ENCODE results near the gene MUCL3. TPM values are rescaled to one million over a fixed set of nuclear protein-coding genes. Genes with fewer than 3 reads are reported as not detected.

The MUCL3 gene
- total and polyA plus RNA-seq, 2 donors (not counting 1 experiment from before 2014, with no cell fraction given), result not detected

GRCh38 chr6:30928677-30929076 lies 12.1 kb upstream of the MUCL3 start:
- Histone ChIP-seq H3K27ac (ENCODE audit: low read length in 2 of 2) (no peak overlapping the region), H3K9me3 (ENCODE audit: control extremely low read depth in 1 of 3, control insufficient read depth in 2 of 3, insufficient read depth in 1 of 3, low read length in 2 of 3) (peaks cover 0 to 11% (median 6%) of the 10 kb centered on the region in 3 donors), H3K4me2 (replicated peaks; ENCODE audit: low read depth, low read length, poor library complexity, severe bottlenecking) (no peak overlapping the region), H3K27me3 (replicated peaks in 1 of 4; ENCODE audit: control extremely low read depth in 1 of 4, control insufficient read depth in 3 of 4, insufficient read depth in 4 of 4, low read length in 3 of 4) (no peaks in the 10 kb centered on the region), H3K79me2 (ENCODE audit: control insufficient read depth, insufficient read depth, low read length) (no peaks in the 10 kb centered on the region), H3K4me1 (ENCODE audit: control insufficient read depth in 2 of 2, insufficient read depth in 2 of 2, low read length in 2 of 2) (no peaks in the 10 kb centered on the region), H2AFZ (ENCODE audit: insufficient read depth, low read depth, low read length, poor library complexity, severe bottlenecking) (no peak overlapping the region), H3K9ac (ENCODE audit: low read length) (no peak overlapping the region), H3K36me3 (replicated peaks in 1 of 2; ENCODE audit: control extremely low read depth in 1 of 2, control insufficient read depth in 1 of 2, extremely low read depth in 1 of 2, insufficient read depth in 2 of 2, low read length in 1 of 2) (peaks cover 2 to 16% of the 10 kb centered on the region in 2 experiments), H3K4me3 (ENCODE audit: control extremely low read depth in 1 of 5, extremely low read depth in 1 of 5, insufficient read depth in 1 of 5, low read depth in 2 of 5, low read length in 4 of 5) (no peak overlapping the region), H4K20me1 (ENCODE audit: control insufficient read depth, insufficient read depth, low read length, poor library complexity, severe bottlenecking) (no peaks in the 10 kb centered on the region)
- TF ChIP-seq EZH2 (IDR thresholded peaks at IDR 0.05; ENCODE audit: borderline replicate concordance, insufficient read depth, low read depth, low read length, poor library complexity, severe bottlenecking), result no peak
- TF ChIP-seq, protein P1, sequence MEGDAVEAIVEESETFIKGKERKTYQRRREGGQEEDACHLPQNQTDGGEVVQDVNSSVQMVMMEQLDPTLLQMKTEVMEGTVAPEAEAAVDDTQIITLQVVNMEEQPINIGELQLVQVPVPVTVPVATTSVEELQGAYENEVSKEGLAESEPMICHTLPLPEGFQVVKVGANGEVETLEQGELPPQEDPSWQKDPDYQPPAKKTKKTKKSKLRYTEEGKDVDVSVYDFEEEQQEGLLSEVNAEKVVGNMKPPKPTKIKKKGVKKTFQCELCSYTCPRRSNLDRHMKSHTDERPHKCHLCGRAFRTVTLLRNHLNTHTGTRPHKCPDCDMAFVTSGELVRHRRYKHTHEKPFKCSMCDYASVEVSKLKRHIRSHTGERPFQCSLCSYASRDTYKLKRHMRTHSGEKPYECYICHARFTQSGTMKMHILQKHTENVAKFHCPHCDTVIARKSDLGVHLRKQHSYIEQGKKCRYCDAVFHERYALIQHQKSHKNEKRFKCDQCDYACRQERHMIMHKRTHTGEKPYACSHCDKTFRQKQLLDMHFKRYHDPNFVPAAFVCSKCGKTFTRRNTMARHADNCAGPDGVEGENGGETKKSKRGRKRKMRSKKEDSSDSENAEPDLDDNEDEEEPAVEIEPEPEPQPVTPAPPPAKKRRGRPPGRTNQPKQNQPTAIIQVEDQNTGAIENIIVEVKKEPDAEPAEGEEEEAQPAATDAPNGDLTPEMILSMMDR (IDR thresholded peaks at IDR 0.05), result no peak
- Mint-ChIP-seq H3K27ac (no peak overlapping the region), H3K4me1 (no peaks in the 10 kb centered on the region), H3K27me3 (peaks cover 4% of the 10 kb centered on the region), H3K4me3 (no peak overlapping the region), H3K9me3 (ENCODE audit: insufficient read depth) (peaks cover 6% of the 10 kb centered on the region)
- no peak for ATAC-seq (ENCODE audit: low read depth)
- no peak for DNase-seq
- POLR2A ChIA-PET, result no interaction called here
- WGBS (ENCODE audit: insufficient coverage), result 100% methylated on average over 1 of the region's 3 CpGs
- CTCF ChIA-PET, result interaction anchor here (1.4 kb wide), 1 partner anchor 13 kb away, joined by 3 read pairs; no protein-coding TSS in a partner anchor
- intact Hi-C loops (cut with micrococcal nuclease), result no loop called here

- peaks cover 0 to 3% (median under 1%) of the 10 kb centered on the region in 4 experiments for H3K27me3 ChIP-seq (replicated peaks in 1 of 4; ENCODE audit: control extremely low read depth in 1 of 4, control insufficient read depth in 3 of 4, insufficient read depth in 4 of 4, low read length in 3 of 4)
- peaks cover 11% of the 10 kb centered on the region for H3K27me3 Mint-ChIP-seq
- no peak for TF ChIP-seq EZH2 (IDR thresholded peaks at IDR 0.05; ENCODE audit: borderline replicate concordance, insufficient read depth, low read depth, low read length, poor library complexity, severe bottlenecking)
- ChIA-PET CTCF (no interaction called here), POLR2A (no interaction called here)
- H3K9me3 Mint-ChIP-seq (ENCODE audit: insufficient read depth), result peaks cover 6% of the 10 kb centered on the region
- H3K4me2 ChIP-seq (replicated peaks; ENCODE audit: low read depth, low read length, poor library complexity, severe bottlenecking), result no peak overlapping the region
- intact Hi-C loops (cut with micrococcal nuclease), result no loop called here
- H3K4me3 ChIP-seq (ENCODE audit: control extremely low read depth in 1 of 5, extremely low read depth in 1 of 5, insufficient read depth in 1 of 5, low read depth in 2 of 5, low read length in 4 of 5), result no peak overlapping the region
- peaks cover 2 to 12% of the 10 kb centered on the region in 2 experiments for H3K36me3 ChIP-seq (replicated peaks in 1 of 2; ENCODE audit: control extremely low read depth in 1 of 2, control insufficient read depth in 1 of 2, extremely low read depth in 1 of 2, insufficient read depth in 2 of 2, low read length in 1 of 2)
- no peaks in the 10 kb centered on the region for H3K79me2 ChIP-seq (ENCODE audit: control insufficient read depth, insufficient read depth, low read length)
- 100% methylated on average over 2 of the region's 4 CpGs for WGBS (ENCODE audit: insufficient coverage)
- no peak for ATAC-seq (ENCODE audit: low read depth)
- H3K27ac Mint-ChIP-seq, result no peak overlapping the region
- no peaks in the 10 kb centered on the region for H4K20me1 ChIP-seq (ENCODE audit: control insufficient read depth, insufficient read depth, low read length, poor library complexity, severe bottlenecking)
- DNase-seq, result no peak
- H3K9ac ChIP-seq (ENCODE audit: low read length), result no peak overlapping the region
- H3K4me1 Mint-ChIP-seq, result no peaks in the 10 kb centered on the region
- H2AFZ ChIP-seq (ENCODE audit: insufficient read depth, low read depth, low read length, poor library complexity, severe bottlenecking), result no peak overlapping the region
- no peak overlapping the region for H3K4me3 Mint-ChIP-seq
- peaks cover 0 to 11% (median 6%) of the 10 kb centered on the region in 3 donors for H3K9me3 ChIP-seq (ENCODE audit: control extremely low read depth in 1 of 3, control insufficient read depth in 2 of 3, insufficient read depth in 1 of 3, low read length in 2 of 3)
- H3K4me1 ChIP-seq (ENCODE audit: control insufficient read depth in 2 of 2, insufficient read depth in 2 of 2, low read length in 2 of 2), result no peaks in the 10 kb centered on the region
- no peak overlapping the region for H3K27ac ChIP-seq (ENCODE audit: low read length in 2 of 2)
Observed at GRCh38 chr6:30930506-30930905, 10.3 kb upstream of the MUCL3 start.
